Measurements from ENCODE around the gene GPR75. TPM values are rescaled to one million over a fixed set of nuclear protein-coding genes. Genes with fewer than 3 reads are reported as not detected.

Gene GPR75
- total and polyA plus RNA-seq, 2 of the 8 experiments (the other 6 are each of a cell fraction or from before 2014, with no cell fraction given): 3.5 to 4.3 TPM

DNA sequence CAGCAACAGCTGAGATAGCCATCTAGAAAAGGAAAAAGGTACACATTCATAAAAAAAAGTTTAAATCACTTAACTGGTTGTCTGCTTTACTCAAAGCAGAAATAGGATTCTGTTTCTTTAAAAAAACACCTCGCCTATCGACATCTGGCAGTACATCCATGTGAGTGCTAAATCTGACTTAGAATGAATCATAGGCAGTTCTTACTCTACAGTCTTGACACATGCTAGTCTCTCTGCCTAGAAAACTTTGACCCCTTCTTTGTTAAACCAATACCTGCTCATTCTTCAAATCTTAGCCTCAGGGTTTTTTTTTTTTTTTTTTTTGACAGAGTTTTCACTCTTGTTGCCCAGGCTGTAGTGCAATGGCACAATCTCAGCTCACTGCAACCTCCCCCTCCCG lies 37.1 kb upstream of the GPR75 start:
- H3K56ac ChIP-seq (replicated peaks; ENCODE audit: insufficient read length, low read depth, low read length): no peak overlapping the region
- H3K4ac ChIP-seq (replicated peaks; ENCODE audit: insufficient read length, low read depth, low read length): no peak overlapping the region
- H3K36me3 ChIP-seq (ENCODE audit: control insufficient read depth in 2 of 4, insufficient read depth in 4 of 4, low read length in 3 of 4): peaks cover 20 to 75% (median 61%) of the 10 kb centered on the region in 4 experiments
- FAIRE-seq: no peak
- ChIA-PET POLR2A (ENCODE audit: partially characterized antibody) (no interaction called here), CTCF (ENCODE audit: partially characterized antibody) (interaction anchor here (1.0 kb wide), 1 partner anchor 26 kb away, joined by 3 read pairs; no protein-coding TSS in a partner anchor)
- H2AFZ ChIP-seq (ENCODE audit: low read length): no peak overlapping the region
- no peak overlapping the region for H3K4me2 ChIP-seq (ENCODE audit: insufficient read depth in 1 of 2, low read depth in 2 of 2, low read length in 2 of 2)
- H3K18ac ChIP-seq (ENCODE audit: extremely low read depth, low read length): no peak overlapping the region
- H3K27me3 ChIP-seq (replicated peaks in 1 of 4; ENCODE audit: control insufficient read depth in 3 of 4, extremely low read depth in 1 of 4, insufficient read depth in 3 of 4, low read length in 3 of 4): no peaks in the 10 kb centered on the region
- no peak overlapping the region for H3K23ac ChIP-seq (ENCODE audit: insufficient read length)
- H3K27ac ChIP-seq (ENCODE audit: low read depth, low read length): no peak overlapping the region
- no peak overlapping the region for H4K8ac ChIP-seq (ENCODE audit: extremely low read depth, insufficient read depth, low read length)
- H3K14ac ChIP-seq (ENCODE audit: insufficient read length): no peak overlapping the region
- H3K79me2 ChIP-seq (ENCODE audit: control insufficient read depth in 1 of 2, insufficient read depth in 2 of 2, low read length in 2 of 2): no peaks in the 10 kb centered on the region
- no peak overlapping the region for H2AK5ac ChIP-seq (ENCODE audit: low read depth, low read length)
- H3K4me3 ChIP-seq (ENCODE audit: extremely low read depth in 1 of 4, insufficient read depth in 2 of 4, low read depth in 3 of 4, low read length in 4 of 4): no peak overlapping the region
- no peak overlapping the region for H2BK20ac ChIP-seq (ENCODE audit: low read length)
- H2BK5ac ChIP-seq (ENCODE audit: low read depth, low read length): no peak overlapping the region
- H4K91ac ChIP-seq (replicated peaks; ENCODE audit: insufficient read length, low read length): no peak overlapping the region
- no peak overlapping the region for H2BK15ac ChIP-seq (ENCODE audit: low read length)
- H3K79me1 ChIP-seq (ENCODE audit: low read depth, low read length): no peaks in the 10 kb centered on the region
- peak overlapping the region in 1 of 4 experiments; percentile 49; a peak in 1 of 7 replicates for H3K9ac ChIP-seq (replicated peaks in 1 of 4; ENCODE audit: extremely low read depth in 1 of 4, low read depth in 3 of 4, low read length in 3 of 4)
- H3K9me3 ChIP-seq (ENCODE audit: insufficient read depth in 2 of 2, low read depth in 1 of 2, low read length in 1 of 2): no peaks in the 10 kb centered on the region
- 0 out of 2 replicates have a peak, but pooled peaks cover 2% of the 10 kb centered on the region for H3K23me2 ChIP-seq (ENCODE audit: low read depth, low read length)
- no peak overlapping the region for H4K5ac ChIP-seq (ENCODE audit: insufficient read length, low read depth, low read length)
- no peaks in the 10 kb centered on the region for H4K20me1 ChIP-seq (replicated peaks in 1 of 2; ENCODE audit: control insufficient read depth in 1 of 2, insufficient read depth in 2 of 2, low read length in 2 of 2)
- H3K4me1 ChIP-seq (replicated peaks in 1 of 4; ENCODE audit: control insufficient read depth in 3 of 4, insufficient read depth in 4 of 4, low read length in 3 of 4): no peaks in the 10 kb centered on the region
- no peak overlapping the region for H2BK12ac ChIP-seq (ENCODE audit: low read depth, low read length)
- 95% methylated on average over 3 of the region's 3 CpGs; no CpG with 5 or more reads in 1 of the 2 experiments for WGBS, 2 experiments (ENCODE audit: extremely low coverage in 1 of 2, insufficient coverage in 1 of 2, insufficient read length in 1 of 2, insufficient replicate concordance in 2 of 2, low coverage in 1 of 2, low lambda C conversion rate in 2 of 2, missing lambda C conversion rate in 1 of 2)
- no peak overlapping the region for H2BK120ac ChIP-seq (replicated peaks; ENCODE audit: low read depth, low read length)
- DNase-seq (ENCODE audit: low read depth in 1 of 2, low spot score in 2 of 2): no peak
- no peak for TF ChIP-seq SIRT6 (IDR thresholded peaks at IDR 0.05; ENCODE audit: low read length)
- TF ChIP-seq HDAC6 (IDR thresholded peaks at IDR 0.05; ENCODE audit: low read depth, low read length): no peak
- no peak for TF ChIP-seq CEBPB (IDR thresholded peaks at IDR 0.05; ENCODE audit: low read depth, low read length)
- no peak for TF ChIP-seq BACH1 (IDR thresholded peaks at IDR 0.05; ENCODE audit: low read length)
- TF ChIP-seq, protein P1, sequence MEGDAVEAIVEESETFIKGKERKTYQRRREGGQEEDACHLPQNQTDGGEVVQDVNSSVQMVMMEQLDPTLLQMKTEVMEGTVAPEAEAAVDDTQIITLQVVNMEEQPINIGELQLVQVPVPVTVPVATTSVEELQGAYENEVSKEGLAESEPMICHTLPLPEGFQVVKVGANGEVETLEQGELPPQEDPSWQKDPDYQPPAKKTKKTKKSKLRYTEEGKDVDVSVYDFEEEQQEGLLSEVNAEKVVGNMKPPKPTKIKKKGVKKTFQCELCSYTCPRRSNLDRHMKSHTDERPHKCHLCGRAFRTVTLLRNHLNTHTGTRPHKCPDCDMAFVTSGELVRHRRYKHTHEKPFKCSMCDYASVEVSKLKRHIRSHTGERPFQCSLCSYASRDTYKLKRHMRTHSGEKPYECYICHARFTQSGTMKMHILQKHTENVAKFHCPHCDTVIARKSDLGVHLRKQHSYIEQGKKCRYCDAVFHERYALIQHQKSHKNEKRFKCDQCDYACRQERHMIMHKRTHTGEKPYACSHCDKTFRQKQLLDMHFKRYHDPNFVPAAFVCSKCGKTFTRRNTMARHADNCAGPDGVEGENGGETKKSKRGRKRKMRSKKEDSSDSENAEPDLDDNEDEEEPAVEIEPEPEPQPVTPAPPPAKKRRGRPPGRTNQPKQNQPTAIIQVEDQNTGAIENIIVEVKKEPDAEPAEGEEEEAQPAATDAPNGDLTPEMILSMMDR (IDR thresholded peaks at IDR 0.05; ENCODE audit: control extremely low read depth in 1 of 3, insufficient read depth in 1 of 3, low read depth in 1 of 3, low read length in 3 of 3): no peak
- TF ChIP-seq, protein P2, sequence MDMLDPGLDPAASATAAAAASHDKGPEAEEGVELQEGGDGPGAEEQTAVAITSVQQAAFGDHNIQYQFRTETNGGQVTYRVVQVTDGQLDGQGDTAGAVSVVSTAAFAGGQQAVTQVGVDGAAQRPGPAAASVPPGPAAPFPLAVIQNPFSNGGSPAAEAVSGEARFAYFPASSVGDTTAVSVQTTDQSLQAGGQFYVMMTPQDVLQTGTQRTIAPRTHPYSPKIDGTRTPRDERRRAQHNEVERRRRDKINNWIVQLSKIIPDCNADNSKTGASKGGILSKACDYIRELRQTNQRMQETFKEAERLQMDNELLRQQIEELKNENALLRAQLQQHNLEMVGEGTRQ (IDR thresholded peaks at IDR 0.05; ENCODE audit: low read length): no peak
- no peak for TF ChIP-seq EZH2 (IDR thresholded peaks at IDR 0.05; ENCODE audit: low read depth, low read length, severe bottlenecking)
- no peak for TF ChIP-seq POLR2A (IDR thresholded peaks at IDR 0.05; ENCODE audit: control extremely low read depth in 1 of 2, low read depth in 2 of 2, low read length in 2 of 2)
- no peak for TF ChIP-seq CBX8 (IDR thresholded peaks at IDR 0.05; ENCODE audit: borderline replicate concordance, low read depth, low read length)
- TF ChIP-seq ASH2L (IDR thresholded peaks at IDR 0.05; ENCODE audit: low read length): no peak
- TF ChIP-seq ZNF274 (IDR thresholded peaks at IDR 0.05; ENCODE audit: borderline replicate concordance, extremely low read depth, low read length): no peak
- TF ChIP-seq RFX5 (IDR thresholded peaks at IDR 0.05; ENCODE audit: borderline replicate concordance, low read depth, low read length): no peak

Measured in H1 (cell line).